Choroid plexus epithelial cell (primary cell): ENCODE measurements around the gene CACNA1D.

Source experiments
- DNase-seq: peaks from one replicate; pipeline ENCODE4 v3.0.0-alpha.2; 2010; ENCODE audit warnings: low read depth
- H3K4me3 ChIP-seq: 2 replicates; pipeline ENCODE4 v1.5.1; 2011; ENCODE audit warnings: low read depth, mild to moderate bottlenecking, control low read depth, low read length, moderate library complexity
- TF ChIP-seq, protein P1 (sequence below): conservative IDR thresholded peaks from 2 replicates; pipeline ENCODE4 v1.5.1; 2011; ENCODE audit warnings: low read depth, mild to moderate bottlenecking, control low read depth, inconsistent platforms, low read length, moderate library complexity

Gene CACNA1D

DNA sequence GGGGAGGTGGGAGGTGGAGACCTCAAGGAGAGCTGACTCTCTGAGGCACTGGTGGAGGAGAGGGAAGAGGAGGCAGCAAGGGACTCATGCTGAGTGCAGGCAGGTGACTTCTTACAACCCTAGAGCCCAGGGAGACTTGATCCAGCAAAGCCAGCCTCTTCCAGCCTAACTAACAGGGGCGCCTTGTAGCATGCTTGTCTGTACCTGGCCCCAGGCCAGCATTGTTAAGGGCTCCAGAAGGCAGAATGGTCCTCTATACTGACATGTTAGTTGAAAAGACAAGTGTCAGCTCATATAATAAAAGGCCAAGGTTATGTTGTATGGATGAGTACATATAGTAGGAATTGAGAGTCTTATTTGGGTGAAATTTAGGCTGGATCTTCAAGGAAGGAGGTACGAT is 286.4 kb downstream of the CACNA1D start:
- no peak for DNase-seq
- TF ChIP-seq, protein P1, sequence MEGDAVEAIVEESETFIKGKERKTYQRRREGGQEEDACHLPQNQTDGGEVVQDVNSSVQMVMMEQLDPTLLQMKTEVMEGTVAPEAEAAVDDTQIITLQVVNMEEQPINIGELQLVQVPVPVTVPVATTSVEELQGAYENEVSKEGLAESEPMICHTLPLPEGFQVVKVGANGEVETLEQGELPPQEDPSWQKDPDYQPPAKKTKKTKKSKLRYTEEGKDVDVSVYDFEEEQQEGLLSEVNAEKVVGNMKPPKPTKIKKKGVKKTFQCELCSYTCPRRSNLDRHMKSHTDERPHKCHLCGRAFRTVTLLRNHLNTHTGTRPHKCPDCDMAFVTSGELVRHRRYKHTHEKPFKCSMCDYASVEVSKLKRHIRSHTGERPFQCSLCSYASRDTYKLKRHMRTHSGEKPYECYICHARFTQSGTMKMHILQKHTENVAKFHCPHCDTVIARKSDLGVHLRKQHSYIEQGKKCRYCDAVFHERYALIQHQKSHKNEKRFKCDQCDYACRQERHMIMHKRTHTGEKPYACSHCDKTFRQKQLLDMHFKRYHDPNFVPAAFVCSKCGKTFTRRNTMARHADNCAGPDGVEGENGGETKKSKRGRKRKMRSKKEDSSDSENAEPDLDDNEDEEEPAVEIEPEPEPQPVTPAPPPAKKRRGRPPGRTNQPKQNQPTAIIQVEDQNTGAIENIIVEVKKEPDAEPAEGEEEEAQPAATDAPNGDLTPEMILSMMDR, result no peak
- no peak overlapping the region for H3K4me3 ChIP-seq

DNA sequence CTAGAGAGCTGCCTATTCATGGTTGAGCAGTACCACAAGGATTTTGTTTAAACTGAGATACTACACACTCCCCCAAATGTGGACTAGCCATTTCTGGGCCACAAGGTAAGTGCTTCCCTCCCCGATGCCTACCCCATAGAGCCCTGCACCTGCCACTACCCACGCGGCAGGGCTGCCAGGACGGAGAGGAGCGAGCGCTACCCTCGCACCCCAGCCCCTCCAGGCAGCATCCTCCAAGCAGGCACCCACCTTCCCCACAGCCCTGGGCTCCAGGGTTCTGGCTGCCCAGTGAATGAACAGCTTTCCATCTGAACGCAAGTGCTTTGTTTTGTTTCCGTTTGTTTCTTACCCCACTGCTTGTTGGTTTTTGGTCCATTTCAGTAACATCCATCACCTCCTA is 292.6 kb downstream of the CACNA1D start:
- DNase-seq, result no peak
- TF ChIP-seq, protein P1, result no peak
- H3K4me3 ChIP-seq, result no peak overlapping the region

DNA sequence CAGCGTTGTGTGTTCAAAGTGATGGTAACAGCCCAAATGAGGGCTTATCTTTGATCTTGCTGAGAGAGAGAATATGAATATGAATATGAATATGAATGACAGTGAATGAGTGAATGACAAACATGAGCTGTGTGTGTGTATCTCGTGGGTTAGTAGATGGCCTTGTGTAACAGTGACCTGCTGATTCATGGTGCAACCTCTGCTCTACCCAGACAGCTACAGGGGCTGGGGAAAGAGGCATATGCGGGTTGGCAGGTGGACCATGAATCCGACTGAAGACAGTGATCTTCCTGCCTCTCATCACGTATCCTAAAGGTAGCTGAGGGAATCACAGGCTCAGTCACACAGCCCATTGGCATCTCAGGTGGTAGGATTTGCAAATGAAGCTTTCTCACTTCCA is 293.6 kb downstream of the CACNA1D start:
- H3K4me3 ChIP-seq, result no peak overlapping the region
- TF ChIP-seq, protein P1, result no peak
- DNase-seq, result no peak

DNA sequence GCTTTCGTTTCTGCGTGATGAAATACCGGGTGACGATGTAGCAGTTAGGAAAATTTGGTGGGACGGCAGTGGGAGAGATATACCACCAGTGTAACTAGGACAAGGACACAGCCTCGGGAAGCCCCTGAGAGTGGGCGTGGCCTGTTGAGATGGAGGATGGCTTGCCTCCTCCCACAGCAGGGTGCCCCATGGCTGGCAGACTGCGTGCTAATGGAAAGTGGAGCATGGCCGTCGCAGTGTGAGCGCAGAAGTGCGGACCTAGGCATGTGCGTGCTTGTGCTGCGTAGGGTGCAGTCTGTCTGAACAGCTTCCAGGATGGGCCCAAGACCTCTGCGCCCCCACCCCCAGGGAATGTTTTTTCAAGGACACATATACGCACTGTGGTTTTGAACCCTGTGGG is 295.0 kb downstream of the CACNA1D start:
- TF ChIP-seq, protein P1, result no peak
- no peak overlapping the region for H3K4me3 ChIP-seq
- no peak for DNase-seq

DNA sequence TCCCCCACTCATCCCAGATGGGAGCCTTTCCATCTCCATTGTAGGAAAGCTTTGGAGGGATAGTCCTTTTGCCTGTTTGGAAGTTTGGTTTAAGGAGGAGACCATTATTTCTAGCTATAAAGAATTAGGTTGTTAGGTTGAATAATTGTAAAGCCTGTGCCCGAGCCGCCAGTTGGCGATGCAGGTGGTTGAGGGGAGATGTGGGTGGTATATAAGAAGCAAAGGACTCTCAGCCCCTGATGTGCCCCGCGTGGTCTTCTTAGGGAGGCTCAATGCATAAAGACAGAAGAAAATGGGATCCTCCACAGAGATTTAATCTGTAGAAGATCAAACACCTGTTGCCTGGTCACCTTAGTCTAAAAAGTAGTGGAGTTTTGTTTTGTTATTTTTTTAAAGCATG is 296.1 kb downstream of the CACNA1D start:
- H3K4me3 ChIP-seq, result no peak overlapping the region
- no peak for DNase-seq
- TF ChIP-seq, protein P1, result no peak

DNA sequence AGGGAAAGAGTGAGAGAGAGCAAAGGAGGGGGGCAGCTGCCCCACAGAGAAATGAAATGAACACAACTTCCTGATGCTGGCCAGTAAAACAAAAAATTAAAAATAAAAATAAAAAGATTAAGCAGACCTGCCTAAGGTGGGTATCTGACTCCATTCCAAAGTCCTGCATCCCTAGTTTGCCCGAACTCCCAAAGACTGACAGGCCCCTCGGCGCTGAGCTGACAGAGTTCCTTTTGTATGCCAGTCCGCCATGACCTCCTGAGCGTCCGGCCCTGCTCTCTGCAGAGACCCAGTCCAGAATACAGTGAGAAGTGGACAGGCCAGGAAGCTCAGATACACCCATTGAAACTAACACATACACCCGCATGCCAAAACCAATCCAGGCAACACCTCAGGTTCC is 296.9 kb downstream of the CACNA1D start:
- TF ChIP-seq, protein P1, result no peak
- no peak for DNase-seq
- no peak overlapping the region for H3K4me3 ChIP-seq

DNA sequence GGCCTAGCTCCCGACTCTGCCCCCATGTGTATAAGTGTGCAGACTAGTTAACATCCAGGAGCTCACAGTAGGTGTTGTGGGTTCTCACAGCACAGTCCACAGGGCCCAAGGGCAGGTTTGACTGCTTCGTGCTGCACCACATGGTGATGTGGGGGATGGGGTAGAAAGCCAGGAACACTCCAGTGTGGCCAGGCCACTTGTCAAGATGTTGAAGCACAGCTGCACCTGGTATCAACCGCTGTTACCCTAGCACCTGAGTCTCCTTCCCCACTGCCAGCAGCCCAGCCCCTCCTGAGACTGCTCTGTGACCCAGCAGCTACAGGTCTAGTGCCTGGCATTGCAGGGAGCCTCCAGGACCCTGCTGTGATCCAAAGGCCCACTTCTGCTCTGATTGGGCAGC is 298.5 kb downstream of the CACNA1D start:
- TF ChIP-seq, protein P1, result no peak
- no peak overlapping the region for H3K4me3 ChIP-seq

More for the DNA sequence above, 298.5 kb downstream of the CACNA1D start:
- DNase-seq, result no peak
